ENCODE measurements around the gene SLC52A1. TPM values are rescaled to one million over a fixed set of nuclear protein-coding genes. Genes with fewer than 3 reads are reported as not detected.
A peak's percentile ranks its signal among the peaks of the same experiment; 100 is the strongest.

Gene SLC52A1
- total RNA-seq, 1 donor from 2014 or later, result 0.49 TPM

- no peaks in the 10 kb centered on the region for H3K36me3 ChIP-seq
- TF ChIP-seq POLR2A (IDR thresholded peaks at IDR 0.05), result no peak
- TF ChIP-seq POLR2AphosphoS5 (IDR thresholded peaks at IDR 0.05; ENCODE audit: insufficient read depth in 1 of 2, low read depth in 1 of 2), result peak in 1 of 2 donors; percentile 41
- no peak for TF ChIP-seq CTCF (IDR thresholded peaks at IDR 0.05)
- H3K27ac ChIP-seq, result peak overlapping the region; percentile 72
- H3K9me3 ChIP-seq, result no peaks in the 10 kb centered on the region
- no peaks in the 10 kb centered on the region for H3K27me3 ChIP-seq
- H3K4me3 ChIP-seq, result no peak overlapping the region
- intact Hi-C loops (cut with DNase I), result no loop called here
- peaks cover 20% of the 10 kb centered on the region for H3K4me1 ChIP-seq
- DNase-seq (ENCODE audit: extremely low spot score in 2 of 2), result no peak
These were observed 14.2 kb upstream of the SLC52A1 start for GRCh38 chr17:5049314-5049841.

- intact Hi-C loops (cut with DNase I), result no loop called here
- no peak overlapping the region for H3K4me3 ChIP-seq
- H3K9me3 ChIP-seq, result no peaks in the 10 kb centered on the region
- peak overlapping the region; percentile 72 for H3K27ac ChIP-seq
- no peaks in the 10 kb centered on the region for H3K36me3 ChIP-seq
- H3K4me1 ChIP-seq, result peaks cover 20% of the 10 kb centered on the region
- TF ChIP-seq CTCF (IDR thresholded peaks at IDR 0.05), result no peak
- TF ChIP-seq POLR2A (IDR thresholded peaks at IDR 0.05), result no peak
- TF ChIP-seq POLR2AphosphoS5 (IDR thresholded peaks at IDR 0.05; ENCODE audit: insufficient read depth in 1 of 2, low read depth in 1 of 2), result no peak
- H3K27me3 ChIP-seq, result no peaks in the 10 kb centered on the region
- no peak for DNase-seq (ENCODE audit: extremely low spot score in 2 of 2)
These were observed 12.2 kb upstream of the SLC52A1 start for GRCh38 chr17:5047446-5047845.

- no peak for DNase-seq (ENCODE audit: extremely low spot score in 2 of 2)
- H3K27me3 ChIP-seq, result no peaks in the 10 kb centered on the region
- no peaks in the 10 kb centered on the region for H3K9me3 ChIP-seq
- peaks cover 18% of the 10 kb centered on the region for H3K4me1 ChIP-seq
- H3K27ac ChIP-seq, result peak overlapping the region; percentile 72
- H3K36me3 ChIP-seq, result no peaks in the 10 kb centered on the region
- intact Hi-C loops (cut with DNase I), result no loop called here
- no peak overlapping the region for H3K4me3 ChIP-seq
- TF ChIP-seq POLR2AphosphoS5 (IDR thresholded peaks at IDR 0.05; ENCODE audit: insufficient read depth in 1 of 2, low read depth in 1 of 2), result no peak
- no peak for TF ChIP-seq POLR2A (IDR thresholded peaks at IDR 0.05)
- no peak for TF ChIP-seq CTCF (IDR thresholded peaks at IDR 0.05)
These were observed 10.3 kb upstream of the SLC52A1 start for GRCh38 chr17:5045496-5045895.

- no peak for DNase-seq (ENCODE audit: extremely low spot score in 2 of 2)
- no peak for TF ChIP-seq CTCF (IDR thresholded peaks at IDR 0.05)
- no peak for TF ChIP-seq POLR2A (IDR thresholded peaks at IDR 0.05)
- TF ChIP-seq POLR2AphosphoS5 (IDR thresholded peaks at IDR 0.05; ENCODE audit: insufficient read depth in 1 of 2, low read depth in 1 of 2), result no peak
- H3K27ac ChIP-seq, result no peak overlapping the region
- intact Hi-C loops (cut with DNase I), result no loop called here
- H3K9me3 ChIP-seq, result no peaks in the 10 kb centered on the region
- peaks cover 11% of the 10 kb centered on the region for H3K4me1 ChIP-seq
- H3K4me3 ChIP-seq, result no peak overlapping the region
- no peaks in the 10 kb centered on the region for H3K36me3 ChIP-seq
- H3K27me3 ChIP-seq, result no peaks in the 10 kb centered on the region
These were observed 9.4 kb upstream of the SLC52A1 start for GRCh38 chr17:5044630-5045029.

- H3K36me3 ChIP-seq, result no peaks in the 10 kb centered on the region
- no peak for DNase-seq (ENCODE audit: extremely low spot score in 2 of 2)
- intact Hi-C loops (cut with DNase I), result no loop called here
- H3K27me3 ChIP-seq, result no peaks in the 10 kb centered on the region
- H3K4me3 ChIP-seq, result no peak overlapping the region
- H3K27ac ChIP-seq, result no peak overlapping the region
- peaks cover under 1% of the 10 kb centered on the region for H3K4me1 ChIP-seq
- H3K9me3 ChIP-seq, result no peaks in the 10 kb centered on the region
- TF ChIP-seq CTCF (IDR thresholded peaks at IDR 0.05) (no peak), POLR2A (IDR thresholded peaks at IDR 0.05) (no peak), POLR2AphosphoS5 (IDR thresholded peaks at IDR 0.05; ENCODE audit: insufficient read depth in 1 of 2, low read depth in 1 of 2) (no peak)
These were observed 8.3 kb upstream of the SLC52A1 start for GRCh38 chr17:5043524-5043923.

Data from vagina (tissue), 2 donors.